Left colon (tissue), 2 donors: ENCODE measurements around the gene MRPL34. TPM values are rescaled to one million over a fixed set of nuclear protein-coding genes. Genes with fewer than 3 reads are reported as not detected.
A peak's percentile ranks its signal among the peaks of the same experiment; 100 is the strongest.
"Not testable (repeated sequence)": the region's sequence is repeated elsewhere in the genome, so short reads cannot be mapped to it uniquely, and the experiment has no call there.

Source experiments
- ATAC-seq: fragments of 200-7000 bp; cut with Tn5 transposase; one replicate; pipeline ENCODE4 v1.9.1; 2020; ENCODE audit warnings: mild to moderate bottlenecking, moderate library complexity
- DNase-seq, 2 donors: peaks; one replicate each; pipeline ENCODE4 v3.0.0-alpha.2; 2020
- intact Hi-C, 2 donors: fragments of 100-400 bp; cut with DNase I in 1 of 2; cut with micrococcal nuclease in 1 of 2; formaldehyde crosslinking; loops; one replicate each; pipeline versions ENCODE4 v1.11.2 to v1.14.0; 2022; cut with DNase I, micrococcal nuclease
- total RNA-seq, 2 donors: library from RNA; stranded (reverse); fragmentation: NEBNext Ultra II Directional; extraction: Animal tissue kit (Norgen Biotek cat#: 25700); gene quantifications; one replicate each; pipeline ENCODE4 v1.2.1, GENCODE V29; 2021
- donor health status: DM: no; HTN: no; CAD: no.
- donor health status: DM: yes; HTN: yes; CAD: no.

MRPL34 gene
- total RNA-seq, 2 donors from 2014 or later: 142 to 165 TPM

DNA sequence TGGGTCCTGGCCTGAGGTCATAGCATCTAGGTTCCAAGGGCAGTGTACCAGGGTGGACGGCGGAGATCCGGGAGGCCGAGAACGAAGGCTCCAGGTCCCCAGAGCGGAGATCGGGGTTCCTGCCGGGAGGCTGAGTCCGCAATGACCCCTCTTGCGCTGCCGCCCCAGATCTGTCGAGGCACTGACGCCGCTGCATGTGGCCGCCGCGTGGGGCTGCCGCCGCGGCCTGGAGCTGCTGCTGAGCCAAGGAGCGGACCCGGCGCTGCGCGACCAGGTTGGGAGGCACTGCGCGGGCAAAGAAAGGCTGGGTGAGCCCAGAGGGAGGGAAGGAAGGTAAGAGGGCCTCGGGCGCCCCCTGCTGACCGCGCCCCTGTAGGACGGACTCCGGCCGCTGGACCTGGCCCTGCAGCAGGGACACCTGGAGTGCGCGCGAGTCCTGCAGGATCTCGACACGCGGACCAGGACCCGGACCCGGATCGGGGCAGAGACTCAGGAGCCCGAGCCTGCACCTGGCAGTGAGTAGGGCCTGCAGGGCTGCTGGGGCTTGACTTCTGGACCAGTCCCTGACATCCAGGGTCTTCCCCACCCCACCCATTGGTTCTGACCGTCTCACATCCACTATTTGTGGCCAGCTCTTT, 23.1 kb upstream of the MRPL34 start:
- DNase-seq: peak; percentile 81 to 92
- intact Hi-C loops: loop anchor here (5.0 to 10.0 kb wide), 3 partner anchors 75 to 218 kb away; no protein-coding TSS in a partner anchor
- peak; percentile 98 for ATAC-seq

DNA sequence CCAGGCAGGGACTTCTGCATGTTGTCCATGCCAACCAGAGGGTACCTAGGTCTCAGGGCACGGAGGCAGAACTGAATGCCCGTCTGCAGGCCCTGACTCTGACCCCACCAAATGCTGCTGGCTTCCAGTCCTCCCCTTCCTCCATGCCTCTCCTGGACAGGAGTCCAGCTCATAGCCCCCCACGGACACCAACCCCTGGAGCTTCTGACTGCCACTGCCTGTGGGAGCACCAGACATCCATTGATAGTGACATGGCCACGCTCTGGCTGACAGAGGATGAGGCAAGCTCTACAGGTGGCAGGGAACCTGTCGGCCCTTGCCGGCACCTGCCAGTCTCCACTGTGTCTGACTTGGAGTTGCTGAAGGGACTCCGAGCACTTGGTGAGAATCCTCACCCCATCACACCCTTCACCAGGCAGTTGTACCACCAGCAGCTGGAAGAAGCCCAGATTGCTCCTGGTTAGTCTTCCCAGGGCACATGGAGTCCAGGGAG, 22.1 kb upstream of the MRPL34 start:
- ATAC-seq: no peak
- DNase-seq: no peak
- intact Hi-C loops: loop anchor here (5.0 to 10.0 kb wide), 3 partner anchors 76 to 219 kb away; no protein-coding TSS in a partner anchor

DNA sequence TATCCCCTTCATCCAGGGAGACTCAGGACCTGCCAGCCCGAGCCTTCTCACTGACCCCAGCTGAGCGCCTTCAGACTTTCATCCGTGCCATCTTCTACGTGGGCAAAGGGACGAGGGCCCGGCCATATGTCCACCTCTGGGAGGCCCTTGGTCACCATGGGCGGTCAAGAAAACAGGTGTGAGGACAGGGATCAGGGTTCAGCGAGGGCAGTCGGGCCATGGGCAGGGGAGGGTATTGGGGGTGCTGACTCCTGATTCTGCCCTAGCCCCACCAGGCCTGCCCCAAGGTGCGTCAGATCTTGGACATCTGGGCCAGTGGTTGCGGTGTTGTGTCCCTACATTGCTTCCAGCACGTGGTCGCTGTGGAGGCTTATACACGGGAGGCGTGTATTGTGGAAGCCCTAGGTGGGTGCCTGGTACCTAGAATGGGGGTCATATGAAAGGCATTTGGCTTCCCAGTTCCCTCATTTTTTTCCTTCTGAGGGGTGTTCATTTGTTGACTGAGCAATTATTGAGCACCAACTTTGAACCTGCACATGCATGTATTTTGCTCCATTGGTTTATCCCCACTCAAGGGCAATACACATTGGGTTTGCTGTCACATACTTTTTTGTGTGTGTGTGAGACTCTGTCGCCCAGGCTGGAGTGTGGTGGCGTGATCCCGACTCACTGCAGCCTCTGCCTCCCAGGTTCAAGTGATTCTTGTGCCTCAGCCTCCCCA, 20.1 kb upstream of the MRPL34 start:
- intact Hi-C loops: loop anchor here in 1 of 2 donors (10.0 kb wide), 2 partner anchors 81 to 221 kb away; no protein-coding TSS in a partner anchor
- ATAC-seq (no peak), DNase-seq (no peak)

DNA sequence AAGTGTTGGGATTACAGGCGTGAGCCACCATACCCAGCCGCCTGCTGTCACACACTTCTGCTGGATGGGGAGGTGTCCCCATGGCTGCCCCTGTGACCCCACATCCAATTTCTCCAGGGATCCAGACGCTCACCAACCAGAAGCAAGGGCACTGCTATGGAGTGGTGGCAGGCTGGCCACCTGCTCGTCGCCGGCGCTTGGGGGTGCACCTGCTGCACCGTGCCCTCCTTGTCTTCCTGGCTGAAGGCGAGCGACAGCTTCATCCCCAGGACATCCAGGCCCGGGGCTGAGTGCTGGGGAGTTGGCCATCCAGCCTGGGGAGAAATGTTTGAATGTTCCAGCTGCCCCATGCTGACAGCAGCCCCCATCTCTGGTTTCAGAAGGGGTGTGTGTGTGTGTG, 19.4 kb upstream of the MRPL34 start:
- intact Hi-C loops: loop anchor here in 1 of 2 donors (10.0 kb wide), 2 partner anchors 81 to 221 kb away; no protein-coding TSS in a partner anchor
- ATAC-seq (no peak), DNase-seq (no peak)

DNA sequence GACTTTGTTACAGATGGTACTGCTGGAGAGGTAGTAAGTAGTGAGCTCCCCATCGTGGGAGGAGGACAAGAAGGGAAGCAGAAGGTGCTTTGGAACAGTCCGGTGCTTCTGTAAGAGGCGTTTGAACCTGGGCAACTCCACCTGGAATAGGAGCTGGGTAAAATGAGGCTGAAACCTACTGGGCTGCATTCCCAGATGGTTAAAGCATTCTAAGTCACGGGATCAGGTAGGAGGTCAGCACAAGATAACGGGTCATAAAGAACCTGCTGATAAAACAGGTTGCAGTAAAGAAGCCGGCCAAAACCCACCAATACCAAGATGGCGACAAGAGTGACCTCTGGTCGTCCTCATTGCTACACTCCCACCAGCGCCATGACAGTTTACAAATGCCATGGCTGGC, 18.9 kb upstream of the MRPL34 start:
- ATAC-seq (no peak), DNase-seq (no peak)
- intact Hi-C loops: loop anchor here in 1 of 2 donors (10.0 kb wide), 2 partner anchors 82 to 222 kb away; no protein-coding TSS in a partner anchor

DNA sequence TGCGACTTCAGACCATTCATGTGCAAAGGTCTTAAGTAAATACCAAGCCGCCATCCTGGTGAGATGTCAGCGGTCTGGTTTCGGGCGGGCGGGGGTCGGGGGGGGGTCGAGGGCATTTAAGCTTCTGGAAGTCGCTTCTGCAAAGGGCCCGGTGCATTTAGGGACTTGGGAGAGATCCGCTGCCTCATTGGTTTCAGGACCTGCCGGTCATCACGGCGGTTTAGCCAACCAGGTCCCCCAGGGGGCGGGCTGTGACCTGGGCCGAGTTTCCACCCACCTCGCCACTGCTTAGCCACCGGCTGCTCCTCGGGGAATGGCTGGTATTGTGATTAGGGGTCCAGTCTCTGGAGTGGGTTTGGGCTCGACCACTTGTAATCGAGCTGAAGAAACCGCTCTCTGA, 16.2 kb upstream of the MRPL34 start:
- ATAC-seq (peak; percentile 41), DNase-seq (peak; percentile 72 to 81)
- intact Hi-C loops: loop anchor here in 1 of 2 donors (10.0 kb wide), 2 partner anchors 85 to 225 kb away; no protein-coding TSS in a partner anchor

DNA sequence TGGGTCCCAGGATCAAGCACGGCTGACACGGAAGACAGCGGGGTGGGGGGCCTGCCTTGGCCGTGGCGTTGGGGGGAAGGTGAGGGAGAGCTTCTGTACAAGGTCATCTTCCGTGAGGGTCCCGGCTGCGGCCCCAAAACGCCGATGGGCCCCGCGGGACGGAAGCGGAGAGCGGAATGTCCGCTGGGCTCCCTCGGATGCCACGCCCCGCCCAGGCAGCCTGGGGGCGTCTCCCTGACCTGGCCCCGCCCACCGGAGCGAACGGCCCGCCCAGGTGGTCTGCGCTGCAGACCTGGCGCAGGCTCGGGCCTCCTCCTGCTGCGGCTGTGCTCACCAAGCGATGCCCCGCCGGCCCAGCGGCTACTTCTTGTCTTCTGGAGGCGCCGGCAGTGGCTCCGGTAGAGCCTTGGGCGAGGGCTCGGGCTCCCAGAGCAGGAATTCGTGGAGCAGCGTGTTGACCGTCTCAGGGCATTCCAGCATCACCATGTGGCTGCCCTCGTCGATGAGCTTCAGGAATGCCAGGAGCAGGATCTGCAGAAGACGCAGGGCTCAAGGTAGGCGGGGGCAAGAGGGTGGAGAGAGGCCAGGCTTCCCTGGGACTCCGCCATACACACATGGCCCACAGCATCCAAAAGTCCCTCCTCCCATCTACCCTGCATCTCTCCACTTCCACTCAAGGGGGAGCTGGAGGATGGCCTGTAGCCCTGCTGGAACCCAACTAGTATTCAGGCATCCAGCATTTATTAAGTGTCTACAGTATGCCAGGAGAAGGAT, 13.2 kb upstream of the MRPL34 start:
- peak; percentile 93 for ATAC-seq
- DNase-seq: peak; percentile 82 to 86
- intact Hi-C loops: no loop called here

DNA sequence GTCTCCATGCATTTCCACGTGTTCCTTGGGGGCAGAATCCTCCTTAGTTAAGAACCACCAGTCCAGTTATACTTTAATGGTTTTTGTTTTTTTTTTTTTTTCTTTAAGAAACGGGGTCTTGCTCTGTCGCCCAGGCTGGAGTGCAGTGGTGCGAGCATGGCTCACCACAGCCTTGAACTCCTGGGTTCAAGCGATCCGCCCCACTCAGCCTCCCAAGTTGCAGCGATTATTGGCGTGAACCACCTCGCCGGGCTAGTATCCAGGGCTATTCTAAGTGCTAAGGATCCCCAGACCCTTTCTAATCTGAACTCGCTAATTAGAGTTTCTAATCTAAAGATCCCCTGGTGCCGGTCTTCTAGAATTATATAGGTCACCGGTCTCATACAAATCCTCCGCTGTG, 12.1 kb upstream of the MRPL34 start:
- ATAC-seq (no peak), DNase-seq (no peak)
- intact Hi-C loops: no loop called here

DNA sequence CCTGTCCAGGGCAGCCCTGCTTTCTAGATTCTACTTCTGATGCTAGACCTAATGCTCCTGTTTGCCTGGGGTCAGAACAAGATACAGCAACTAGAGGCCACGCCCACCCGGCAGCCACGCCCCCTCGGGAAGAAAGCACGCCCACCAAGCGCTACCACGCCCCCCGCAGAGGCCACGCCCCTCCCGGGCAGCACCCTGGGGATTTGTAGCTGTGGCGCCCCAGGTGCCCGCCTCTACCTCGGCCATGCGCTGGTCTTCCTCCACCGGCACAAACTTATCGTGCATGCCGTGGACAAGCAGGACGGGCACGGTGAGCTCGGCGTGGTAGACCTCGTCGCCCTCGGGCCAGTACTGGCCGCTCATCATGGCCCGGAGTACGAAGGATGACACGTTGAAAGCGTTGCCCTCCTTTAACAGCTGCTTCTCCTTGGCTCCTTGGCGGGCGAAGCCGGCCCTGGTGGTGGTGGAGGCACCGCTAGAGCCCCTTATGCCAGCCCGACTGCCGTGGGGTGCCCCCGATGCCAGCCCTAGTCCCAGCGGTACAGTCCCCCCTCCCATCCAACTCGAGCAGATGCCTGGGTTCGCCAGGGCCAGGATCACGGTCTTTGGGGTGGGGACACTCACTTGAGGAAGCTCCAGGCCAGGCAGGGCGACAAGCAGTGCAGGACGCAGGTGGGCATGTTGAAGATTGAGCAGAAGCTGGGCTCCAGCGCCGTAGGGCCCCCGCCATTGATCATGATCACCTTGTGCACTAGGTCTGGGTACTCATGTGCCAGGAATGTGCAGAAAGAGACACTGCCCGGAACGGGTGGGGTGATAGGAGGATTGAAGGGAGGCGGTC, 11.4 kb upstream of the MRPL34 start:
- ATAC-seq (peak; percentile 26), DNase-seq (peak in 1 of 2 donors; percentile 66)
- intact Hi-C loops: no loop called here

DNA sequence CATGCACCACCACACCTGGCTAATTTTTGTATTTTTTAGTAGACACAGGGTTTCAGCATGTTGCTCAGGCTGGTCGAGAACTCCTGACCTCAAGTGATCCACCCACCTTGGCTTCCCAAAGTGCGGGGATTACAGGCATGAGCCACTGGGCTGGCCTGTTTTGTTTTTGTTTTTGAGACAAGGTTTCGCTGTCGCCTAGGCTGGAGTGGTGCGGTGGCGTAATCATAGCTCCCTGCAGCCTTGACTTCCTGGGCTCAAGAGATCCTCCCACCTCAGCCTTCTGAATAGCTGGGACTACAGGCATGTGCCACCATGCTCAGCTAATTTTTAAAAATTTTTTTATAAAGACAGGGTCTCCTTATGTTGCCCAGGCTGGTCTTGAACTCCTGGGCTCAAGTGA, 10.1 kb upstream of the MRPL34 start:
- ATAC-seq, intact Hi-C loops, DNase-seq: not testable (repeated sequence)

DNA sequence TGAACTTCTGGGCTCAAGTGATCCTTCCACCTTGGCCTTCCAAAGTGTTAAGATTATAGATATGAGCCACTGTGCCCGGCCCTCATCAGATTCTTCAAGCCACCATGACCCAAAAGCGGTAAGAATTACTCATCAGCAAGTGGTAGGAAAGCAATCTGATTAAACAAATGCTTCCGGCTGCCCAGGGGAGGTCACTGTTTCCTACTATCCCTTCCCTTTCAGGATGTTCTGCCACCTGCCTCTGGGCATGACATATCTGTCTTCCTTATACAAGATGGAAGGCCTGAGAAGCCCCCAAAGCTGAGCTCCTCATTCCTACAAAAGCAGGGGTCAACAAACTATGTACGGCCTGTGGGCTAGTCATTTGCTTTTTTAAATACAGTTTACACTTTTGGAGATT, 9.4 kb upstream of the MRPL34 start:
- ATAC-seq (no peak), DNase-seq (no peak)
- intact Hi-C loops: no loop called here

DNA sequence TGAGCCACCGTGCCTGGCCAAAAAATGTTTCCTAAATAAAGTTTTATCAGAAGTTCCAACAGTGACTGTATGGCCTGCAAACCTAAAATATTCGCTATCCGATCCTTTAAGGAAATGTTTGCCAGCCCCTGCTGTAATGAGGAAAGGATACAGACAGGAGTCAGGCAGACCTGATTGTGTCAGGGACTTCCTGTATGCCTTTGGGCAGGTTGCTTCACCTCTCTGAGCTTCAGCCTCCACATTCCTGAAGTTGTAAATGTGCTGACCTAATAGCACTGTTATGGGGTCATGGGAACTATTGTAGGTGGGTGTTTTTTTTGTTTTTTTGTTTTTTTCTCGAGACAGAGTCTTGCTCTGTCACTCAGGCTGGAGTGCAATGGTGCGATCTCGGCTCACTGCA, 8.7 kb upstream of the MRPL34 start:
- intact Hi-C loops: no loop called here
- DNase-seq (no peak), ATAC-seq (no peak)

DNA sequence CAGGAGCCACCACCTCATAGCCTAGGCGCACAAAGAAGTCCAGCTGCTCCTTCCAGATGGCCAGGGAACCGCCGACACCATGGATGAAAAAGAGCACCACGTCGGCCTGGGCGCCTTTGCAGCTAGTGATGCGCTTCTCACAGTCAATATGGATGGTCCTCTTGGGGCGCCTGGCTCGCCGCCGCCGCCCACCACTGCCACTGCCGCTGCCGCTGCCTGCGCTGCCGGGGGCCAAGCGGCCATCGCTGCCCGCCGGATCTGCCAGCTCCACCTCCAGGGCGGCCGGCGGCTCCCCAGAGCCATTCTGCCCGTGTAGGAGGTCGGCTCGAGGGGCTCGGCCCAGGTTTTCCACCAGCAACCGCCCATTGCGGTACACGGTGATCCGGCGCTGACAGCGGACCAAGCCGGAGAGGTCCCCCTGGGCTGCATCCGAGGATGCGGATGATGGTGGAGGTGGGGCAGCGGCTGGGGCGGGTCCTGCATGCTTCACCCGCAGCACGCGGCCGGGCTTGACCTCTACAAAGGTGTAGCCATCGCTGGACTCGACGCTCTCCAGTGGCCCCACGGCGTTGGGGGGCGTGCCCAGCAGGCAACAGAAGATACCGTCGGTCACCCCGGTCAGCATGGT, 4.6 kb upstream of the MRPL34 start:
- ATAC-seq (no peak), DNase-seq (no peak)
- intact Hi-C loops: no loop called here

DNA sequence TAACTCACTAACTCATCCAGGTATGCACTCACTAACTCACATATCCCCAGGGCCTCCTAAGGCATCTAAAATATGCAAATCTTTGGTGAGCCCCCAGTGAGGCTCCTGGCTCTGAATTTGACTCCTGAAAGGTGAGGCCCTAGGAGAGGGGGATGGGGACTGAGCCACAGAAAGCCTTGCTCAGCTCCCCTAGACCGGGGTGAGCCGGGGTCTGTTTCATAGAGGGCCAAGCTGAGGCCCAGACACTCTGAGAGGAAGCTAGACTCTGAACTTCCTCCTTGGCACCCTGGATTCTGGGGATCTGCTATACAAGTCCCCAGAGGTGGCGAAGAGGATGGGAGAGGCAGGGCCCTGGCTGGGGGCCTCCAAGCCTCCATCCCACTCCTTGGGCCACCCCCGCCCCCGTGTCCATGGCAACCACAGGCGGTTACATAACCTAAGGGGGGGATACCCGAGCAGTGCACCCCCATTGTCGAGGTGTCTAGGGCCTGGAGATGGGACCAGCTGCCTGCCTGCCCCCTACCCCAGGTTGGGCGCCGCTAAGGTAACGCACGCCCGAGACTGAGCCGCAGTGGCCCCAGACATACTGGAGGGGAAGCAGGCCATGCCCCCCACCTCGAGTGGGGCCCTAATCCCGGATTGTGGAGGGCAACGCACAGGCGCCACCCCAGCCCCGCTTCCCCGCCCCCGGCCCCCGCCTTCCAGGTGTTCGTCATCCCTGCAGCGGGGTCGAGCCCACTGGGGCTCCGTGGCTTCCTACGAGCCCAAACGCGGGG, 3.1 kb upstream of the MRPL34 start:
- DNase-seq (peak in 1 of 2 donors; percentile 56), ATAC-seq (no peak)
- intact Hi-C loops: no loop called here

DNA sequence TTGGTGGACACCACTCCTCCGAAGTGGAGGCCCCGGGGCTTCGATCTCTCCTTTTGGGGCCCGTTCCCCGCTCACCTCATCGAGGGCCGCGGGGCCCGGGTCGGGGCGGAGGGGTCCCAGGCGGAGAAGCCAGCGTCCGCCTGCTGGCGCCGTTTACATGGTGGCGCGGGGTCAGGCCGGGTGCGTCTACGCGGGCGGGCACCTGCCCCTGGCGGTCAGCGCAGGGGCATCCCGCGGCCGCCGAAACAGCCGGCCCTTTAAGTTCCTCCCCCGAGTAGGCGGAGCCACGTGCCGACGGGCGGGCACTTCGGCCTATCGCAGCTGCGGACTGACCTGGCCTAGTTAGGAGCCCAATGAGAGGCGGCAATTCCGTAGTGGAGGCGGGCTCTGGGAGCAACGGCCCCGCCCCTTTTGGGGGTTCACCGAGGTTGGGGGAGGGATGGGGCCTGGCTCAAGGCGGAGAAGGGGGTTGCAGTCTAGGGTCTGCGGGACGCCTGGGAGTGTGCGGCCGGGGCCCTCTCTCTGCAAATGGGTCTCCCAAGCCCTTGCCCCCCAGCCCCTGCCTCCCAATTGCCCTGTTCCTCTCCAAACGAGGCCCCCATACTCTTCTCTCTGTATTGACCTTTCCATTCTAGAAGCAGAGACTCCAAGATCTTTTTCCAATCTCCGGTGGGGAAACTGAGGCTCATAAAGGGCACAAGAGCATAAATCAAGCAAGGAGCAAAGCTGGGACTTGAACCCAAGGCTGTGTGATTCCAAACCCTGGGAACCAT, 2.3 kb upstream of the MRPL34 start, which contains the start of gene ABHD8:
Gene ABHD8, minus strand, starts transcription at position 259 of the 773 bp plus-strand sequence. CDS start 1,809 bp downstream, outside the sequence.
- DNase-seq (peak; percentile 96 to 97), ATAC-seq (peak; percentile 63)
- intact Hi-C loops: no loop called here

DNA sequence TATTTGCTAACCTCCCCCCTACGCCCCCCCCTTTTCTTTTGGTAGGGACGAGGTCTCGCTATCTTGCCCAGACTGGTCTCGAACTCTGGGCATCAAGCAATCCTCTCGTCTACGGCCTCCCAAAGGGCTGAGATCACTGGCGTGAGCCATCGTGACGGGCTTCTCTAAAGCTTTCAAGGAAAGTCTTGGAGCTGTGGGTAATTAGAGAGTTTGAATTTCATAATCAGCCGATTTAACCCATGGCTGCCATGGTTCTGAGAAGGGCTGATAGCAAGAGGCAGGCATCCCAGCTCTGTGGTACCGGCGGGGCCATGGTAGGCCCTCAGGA, 1.8 kb upstream of the MRPL34 start:
- ATAC-seq: no peak
- intact Hi-C loops: no loop called here
- DNase-seq: no peak
